ENCODE results near the gene LRRC49.

Gene LRRC49

DNA sequence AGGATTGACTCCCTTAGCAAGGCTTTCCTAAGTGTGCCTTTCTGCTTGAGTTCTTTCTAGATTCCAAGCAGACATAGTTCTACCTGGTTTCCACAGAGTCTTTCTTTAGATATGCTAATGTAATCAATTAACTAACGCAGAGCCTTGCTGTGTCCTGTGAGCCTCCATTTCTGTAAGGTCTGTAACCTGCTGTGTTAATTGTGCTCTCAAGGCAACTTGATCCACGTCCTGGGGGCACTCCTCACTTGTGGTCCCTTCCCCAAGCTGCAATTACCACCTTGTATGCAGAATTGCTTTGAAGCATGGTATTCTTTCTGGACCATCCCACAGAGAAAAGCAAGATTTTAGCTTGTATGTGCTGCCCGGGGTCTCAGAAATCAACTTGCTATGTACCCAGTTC is 193.2 kb downstream of the LRRC49 start (continued):
- TF ChIP-seq, protein P1, sequence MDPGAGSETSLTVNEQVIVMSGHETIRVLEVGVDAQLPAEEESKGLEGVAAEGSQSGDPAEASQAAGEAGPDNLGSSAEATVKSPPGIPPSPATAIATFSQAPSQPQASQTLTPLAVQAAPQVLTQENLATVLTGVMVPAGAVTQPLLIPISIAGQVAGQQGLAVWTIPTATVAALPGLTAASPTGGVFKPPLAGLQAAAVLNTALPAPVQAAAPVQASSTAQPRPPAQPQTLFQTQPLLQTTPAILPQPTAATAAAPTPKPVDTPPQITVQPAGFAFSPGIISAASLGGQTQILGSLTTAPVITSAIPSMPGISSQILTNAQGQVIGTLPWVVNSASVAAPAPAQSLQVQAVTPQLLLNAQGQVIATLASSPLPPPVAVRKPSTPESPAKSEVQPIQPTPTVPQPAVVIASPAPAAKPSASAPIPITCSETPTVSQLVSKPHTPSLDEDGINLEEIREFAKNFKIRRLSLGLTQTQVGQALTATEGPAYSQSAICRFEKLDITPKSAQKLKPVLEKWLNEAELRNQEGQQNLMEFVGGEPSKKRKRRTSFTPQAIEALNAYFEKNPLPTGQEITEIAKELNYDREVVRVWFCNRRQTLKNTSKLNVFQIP (CRISPR knock-in tag; IDR thresholded peaks at IDR 0.05; ENCODE audit: borderline replicate concordance, low read depth), result no peak
- TF ChIP-seq ZNF8 (CRISPR knock-in tag; IDR thresholded peaks at IDR 0.05) (no peak), TCF4 (CRISPR knock-in tag; IDR thresholded peaks at IDR 0.05; ENCODE audit: borderline replicate concordance) (no peak), ARNTL (CRISPR knock-in tag; IDR thresholded peaks at IDR 0.05; ENCODE audit: borderline replicate concordance, low read depth) (no peak), GLIS3 (CRISPR knock-in tag; IDR thresholded peaks at IDR 0.05) (no peak), ESRRG (CRISPR knock-in tag; IDR thresholded peaks at IDR 0.05) (no peak)

DNA sequence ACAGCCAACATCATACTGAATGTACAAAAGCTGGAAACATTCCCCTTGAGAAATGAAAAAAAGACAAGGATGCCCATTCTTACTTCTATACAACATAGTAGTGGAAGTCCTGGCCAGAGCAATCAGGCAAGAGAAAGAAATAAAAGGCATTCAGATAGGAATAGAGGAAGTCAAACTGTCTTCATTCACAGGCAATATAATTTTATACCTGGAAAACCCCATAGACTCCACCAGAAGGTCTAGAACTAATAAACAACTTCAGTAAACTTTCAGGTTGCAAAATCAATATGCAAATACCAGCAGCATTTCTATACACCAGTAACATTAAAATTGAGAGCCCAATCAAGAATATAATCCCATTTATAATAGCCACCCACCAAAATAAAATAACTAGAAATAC is 195.5 kb downstream of the LRRC49 start:
- no peak for ATAC-seq
- TF ChIP-seq PATZ1 (CRISPR knock-in tag; IDR thresholded peaks at IDR 0.05; ENCODE audit: borderline replicate concordance) (no peak), RARB (CRISPR knock-in tag; IDR thresholded peaks at IDR 0.05) (no peak), ISL1 (CRISPR knock-in tag; IDR thresholded peaks at IDR 0.05) (no peak), TCF4 (CRISPR knock-in tag; IDR thresholded peaks at IDR 0.05; ENCODE audit: borderline replicate concordance) (no peak), PPARA (CRISPR knock-in tag; IDR thresholded peaks at IDR 0.05; ENCODE audit: borderline replicate concordance) (no peak), ZNF8 (CRISPR knock-in tag; IDR thresholded peaks at IDR 0.05) (no peak), CSDC2 (CRISPR knock-in tag; IDR thresholded peaks at IDR 0.05) (no peak), ZFP3 (CRISPR knock-in tag; IDR thresholded peaks at IDR 0.05) (no peak), SNAI2 (CRISPR knock-in tag; IDR thresholded peaks at IDR 0.05) (no peak)
- TF ChIP-seq, protein P1 (CRISPR knock-in tag; IDR thresholded peaks at IDR 0.05; ENCODE audit: borderline replicate concordance, low read depth), result no peak

DNA sequence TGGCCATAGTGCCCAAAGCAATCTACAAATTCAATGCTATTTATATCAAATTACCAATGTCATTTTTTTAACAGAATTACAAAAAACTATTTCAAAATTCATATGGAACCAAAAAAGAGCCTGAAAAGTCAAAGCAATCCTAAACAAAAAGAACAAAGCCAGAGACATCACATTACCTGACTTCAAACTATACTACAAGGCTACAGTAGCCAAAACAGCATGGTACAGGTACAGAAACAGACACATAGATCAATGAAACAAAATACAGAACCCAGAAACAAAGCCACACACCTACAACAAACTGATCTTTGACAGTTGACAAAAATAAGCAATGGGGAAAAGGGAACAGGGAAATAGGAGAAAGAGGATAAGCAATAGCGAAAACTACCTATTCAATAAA is 196.1 kb downstream of the LRRC49 start:
- no peak for ATAC-seq
- TF ChIP-seq PPARA (CRISPR knock-in tag; IDR thresholded peaks at IDR 0.05; ENCODE audit: borderline replicate concordance), result no peak
- TF ChIP-seq, protein P1 (CRISPR knock-in tag; IDR thresholded peaks at IDR 0.05; ENCODE audit: borderline replicate concordance, low read depth), result no peak
- no peak for TF ChIP-seq ARNTL (CRISPR knock-in tag; IDR thresholded peaks at IDR 0.05; ENCODE audit: borderline replicate concordance, low read depth)
- TF ChIP-seq CSRNP3 (CRISPR knock-in tag; IDR thresholded peaks at IDR 0.05), result no peak
- TF ChIP-seq, protein P2, sequence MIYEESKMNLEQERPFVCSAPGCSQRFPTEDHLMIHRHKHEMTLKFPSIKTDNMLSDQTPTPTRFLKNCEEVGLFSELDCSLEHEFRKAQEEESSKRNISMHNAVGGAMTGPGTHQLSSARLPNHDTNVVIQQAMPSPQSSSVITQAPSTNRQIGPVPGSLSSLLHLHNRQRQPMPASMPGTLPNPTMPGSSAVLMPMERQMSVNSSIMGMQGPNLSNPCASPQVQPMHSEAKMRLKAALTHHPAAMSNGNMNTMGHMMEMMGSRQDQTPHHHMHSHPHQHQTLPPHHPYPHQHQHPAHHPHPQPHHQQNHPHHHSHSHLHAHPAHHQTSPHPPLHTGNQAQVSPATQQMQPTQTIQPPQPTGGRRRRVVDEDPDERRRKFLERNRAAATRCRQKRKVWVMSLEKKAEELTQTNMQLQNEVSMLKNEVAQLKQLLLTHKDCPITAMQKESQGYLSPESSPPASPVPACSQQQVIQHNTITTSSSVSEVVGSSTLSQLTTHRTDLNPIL (CRISPR knock-in tag; IDR thresholded peaks at IDR 0.05; ENCODE audit: low read depth), result no peak
- no peak for TF ChIP-seq BACH2 (CRISPR knock-in tag; IDR thresholded peaks at IDR 0.05; ENCODE audit: borderline replicate concordance)
- TF ChIP-seq ZNF70 (CRISPR knock-in tag; IDR thresholded peaks at IDR 0.05), result no peak
- no peak for TF ChIP-seq ZC3H10 (CRISPR knock-in tag; IDR thresholded peaks at IDR 0.05)
- no peak for TF ChIP-seq PATZ1 (CRISPR knock-in tag; IDR thresholded peaks at IDR 0.05; ENCODE audit: borderline replicate concordance)
- TF ChIP-seq ISL1 (CRISPR knock-in tag; IDR thresholded peaks at IDR 0.05), result no peak
- TF ChIP-seq ZNF565 (CRISPR knock-in tag; conservative IDR thresholded peaks at IDR 0.05; ENCODE audit: low read depth), result no peak
